Dedifferentiated amniotic fluid mesenchymal stem cell (primary cell): ENCODE measurements around the gene RNF40.
A peak's percentile ranks its signal among the peaks of the same experiment; 100 is the strongest.

Experiments
- DNase-seq: peaks from one replicate; pipeline ENCODE4 v3.0.0-alpha.2; 2016; ENCODE audit errors: extremely low spot score

The RNF40 gene

GRCh38 chr16:30762991-30763725, 1.0 kb downstream of the RNF40 start:
- DNase-seq = no peak

- DNase-seq = no peak
Observed at GRCh38 chr16:30764086-30764485, 2.0 kb downstream of the RNF40 start.

GRCh38 chr16:30764816-30765465, 2.8 kb downstream of the RNF40 start:
- no peak for DNase-seq

- no peak for DNase-seq
Observed at GRCh38 chr16:30766206-30766932, 4.2 kb downstream of the RNF40 start.

- no peak for DNase-seq
Observed at GRCh38 chr16:30766933-30767284, 4.8 kb downstream of the RNF40 start.

- DNase-seq = no peak
Observed at GRCh38 chr16:30767767-30768465, 5.8 kb downstream of the RNF40 start.

- DNase-seq = no peak
Observed at GRCh38 chr16:30768583-30769181, 6.6 kb downstream of the RNF40 start.

- no peak for DNase-seq
Observed at GRCh38 chr16:30769379-30770089, 7.4 kb downstream of the RNF40 start.

- no peak for DNase-seq
Observed at GRCh38 chr16:30771726-30772125, 9.6 kb downstream of the RNF40 start.

GRCh38 chr16:30773826-30774225, 11.7 kb downstream of the RNF40 start:
- DNase-seq = no peak

- no peak for DNase-seq
Observed at GRCh38 chr16:30774367-30775130, 12.4 kb downstream of the RNF40 start.

GRCh38 chr16:30775131-30775391, 12.9 kb downstream of the RNF40 start:
- no peak for DNase-seq

- DNase-seq = peak; percentile 61
Observed at GRCh38 chr16:30775392-30776188, 13.5 kb downstream of the RNF40 start.

- no peak for DNase-seq
Observed at GRCh38 chr16:30777591-30778297, 15.6 kb downstream of the RNF40 start.

- DNase-seq = no peak
Observed at GRCh38 chr16:30778549-30779244, 16.6 kb downstream of the RNF40 start.

- no peak for DNase-seq
Observed at GRCh38 chr16:30779596-30779995, 17.5 kb downstream of the RNF40 start.

GRCh38 chr16:30780021-30780420, 17.9 kb downstream of the RNF40 start:
- DNase-seq = no peak

GRCh38 chr16:30780549-30780948, 18.4 kb downstream of the RNF40 start:
- DNase-seq = no peak
